Transverse colon (tissue), 4 donors: Measurements from ENCODE around the gene GCAT. TPM values are rescaled to one million over a fixed set of nuclear protein-coding genes. Genes with fewer than 3 reads are reported as not detected.

ENCODE experiments used
- DNase-seq: peaks from one replicate; pipeline ENCODE4 v3.0.0-alpha.2; 2019
- H3K27ac ChIP-seq, 4 donors: fragments of 200-600 bp; sonication (generic); 2 replicates each; pipeline ENCODE4 v1.5.1; 2016 to 2018; ENCODE audit warnings: inconsistent platforms in 4 of 4
- H3K27me3 ChIP-seq: fragments of 200-600 bp; sonication (generic); 2 replicates; pipeline ENCODE4 v1.5.1; 2017; ENCODE audit warnings: inconsistent platforms
- H3K36me3 ChIP-seq, 4 donors: fragments of 200-600 bp; sonication (generic); 2 replicates each; pipeline ENCODE4 v1.5.1; 2017 to 2019; ENCODE audit warnings: inconsistent platforms in 4 of 4
- H3K4me1 ChIP-seq, 4 donors: fragments of 200-600 bp; sonication (generic); 2 replicates each; pipeline ENCODE4 v1.5.1; 2017 to 2020; ENCODE audit warnings: inconsistent platforms in 4 of 4
- H3K4me3 ChIP-seq, 4 donors: fragments of 200-600 bp; sonication (generic); 1 replicate in 1 of 4; 2 replicates in 3 of 4; pipeline versions ENCODE4 v1.5.1 to v1.6.1; 2017 to 2019; ENCODE audit warnings: inconsistent platforms in 4 of 4
- H3K9me3 ChIP-seq, 2 donors: fragments of 200-600 bp; sonication (generic); 2 replicates each; pipeline ENCODE4 v1.5.1; 2017 to 2019; ENCODE audit warnings: inconsistent platforms in 2 of 2
- CTCF ChIP-seq, 5 experiments: fragments of 200-600 bp in 3 of 5; fragments of 450-650 bp in 2 of 5; sonication (generic) in 3 of 5; IDR thresholded peaks; 1 replicate in 2 of 5; 2 replicates in 3 of 5; pipeline ENCODE4 v1.5.1; 2016 to 2017; ENCODE audit warnings: antibody characterized with exemption in 5 of 5, inconsistent platforms in 3 of 5, mild to moderate bottlenecking in 2 of 5, moderate library complexity in 1 of 5
- EP300 ChIP-seq: sonication (generic); formaldehyde crosslinking; IDR thresholded peaks from one replicate; pipeline ENCODE4 v1.6.1; 2017; ENCODE audit warnings: antibody characterized with exemption, low read depth
- POLR2A ChIP-seq: fragments of 450-650 bp; IDR thresholded peaks from one replicate; pipeline ENCODE4 v1.6.1; 2016; ENCODE audit warnings: antibody characterized with exemption, mild to moderate bottlenecking, moderate library complexity
- POLR2AphosphoS5 ChIP-seq, 3 donors: sonication (generic); formaldehyde crosslinking; IDR thresholded peaks; one replicate each; pipeline ENCODE4 v1.6.1; 2016; ENCODE audit warnings: antibody characterized with exemption in 3 of 3
- WGBS, 2 donors: methylation state at CpG; one replicate each; pipeline ENCODE4 v1.1.5; 2018; ENCODE audit warnings: low coverage in 1 of 2; 5-methylcytosine and 5-hydroxymethylcytosine counted together
- in situ Hi-C, 4 donors: fragments of 200-750 bp; cut with MboI; loops; one replicate each; pipeline versions ENCODE4 v1.15.0 to v1.15.1; 2017; ENCODE audit warnings: low sequenced_read_pairs in 3 of 4, low pct_ligation_motif_present in 1 of 4, low pct_unique_long_range_greater_than_20kb in 1 of 4
- intact Hi-C: fragments of 100-400 bp; cut with DNase I; formaldehyde crosslinking; loops from one replicate; pipeline ENCODE4 v1.15.1; 2023; ENCODE audit warnings: low total_unique reads
- total RNA-seq, 4 donors: library from RNA; depleted of rRNA; stranded (reverse); fragments of >200 nt; gene quantifications; one replicate each; pipeline ENCODE4 v1.1.0, GENCODE V29; 2016

Gene GCAT
- total RNA-seq, 4 donors from 2014 or later: 6.4 to 10.1 (median 7.7) TPM

GRCh38 chr22:37812869-37813678 is 5.3 kb downstream of the GCAT start:
- intact Hi-C loops (loop anchor here (10.0 kb wide), 1 partner anchor 122 kb away; no protein-coding TSS in a partner anchor), in situ Hi-C loops (loop anchor here (5.0 to 25.0 kb wide), 4 partner anchors 49 to 152 kb away; partner anchors contain the start of genes C22orf23 (in 1 of the 4) and POLR2F (in 1 of the 4))
- no peak overlapping the region for H3K27ac ChIP-seq
- peaks cover 9 to 21% (median 13%) of the 10 kb centered on the region in 4 donors for H3K4me1 ChIP-seq
- no peaks in the 10 kb centered on the region for H3K9me3 ChIP-seq
- no peaks in the 10 kb centered on the region for H3K27me3 ChIP-seq
- TF ChIP-seq EP300: no peak
- no peak for TF ChIP-seq CTCF (IDR thresholded peaks at IDR 0.05)
- TF ChIP-seq POLR2AphosphoS5 (IDR thresholded peaks at IDR 0.05): no peak
- TF ChIP-seq POLR2A: no peak
- no peak for DNase-seq
- no peak overlapping the region for H3K4me3 ChIP-seq
- no peaks in the 10 kb centered on the region for H3K36me3 ChIP-seq
- WGBS, 2 donors: 94% methylated on average over 27 of the region's 27 CpGs; no CpG with 5 or more reads in 1 of the 2 donors

GRCh38 chr22:37815593-37815992 is 7.9 kb downstream of the GCAT start:
- H3K9me3 ChIP-seq: no peaks in the 10 kb centered on the region
- peaks cover 13 to 20% (median 16%) of the 10 kb centered on the region in 4 donors for H3K4me1 ChIP-seq
- intact Hi-C loops: loop anchor here (5.0 to 10.0 kb wide), 2 partner anchors 119 to 147 kb away; no protein-coding TSS in a partner anchor
- TF ChIP-seq EP300 (no peak), CTCF (IDR thresholded peaks at IDR 0.05) (no peak), POLR2AphosphoS5 (IDR thresholded peaks at IDR 0.05) (no peak), POLR2A (no peak)
- WGBS, 2 donors: 93% methylated on average over 11 of the region's 12 CpGs; no CpG with 5 or more reads in 1 of the 2 donors
- H3K27me3 ChIP-seq: peaks cover 6% of the 10 kb centered on the region
- H3K4me3 ChIP-seq: no peak overlapping the region
- in situ Hi-C loops: loop anchor here in 3 of 4 donors (5.0 to 25.0 kb wide), 4 partner anchors 47 to 149 kb away; partner anchors contain the start of genes C22orf23 (in 1 of the 3) and POLR2F (in 1 of the 3)
- H3K36me3 ChIP-seq: no peaks in the 10 kb centered on the region
- H3K27ac ChIP-seq: no peak overlapping the region
- no peak for DNase-seq

GRCh38 chr22:37816543-37817180 is 8.9 kb downstream of the GCAT start:
- intact Hi-C loops: loop anchor here (5.0 to 10.0 kb wide), 2 partner anchors 118 to 146 kb away; no protein-coding TSS in a partner anchor
- Histone ChIP-seq H3K36me3 (no peaks in the 10 kb centered on the region), H3K27me3 (peaks cover 10% of the 10 kb centered on the region), H3K9me3 (no peaks in the 10 kb centered on the region), H3K4me3 (no peak overlapping the region), H3K4me1 (peaks cover 13 to 20% (median 16%) of the 10 kb centered on the region in 4 donors), H3K27ac (no peak overlapping the region)
- in situ Hi-C loops: loop anchor here in 3 of 4 donors (5.0 to 25.0 kb wide), 4 partner anchors 46 to 148 kb away; partner anchors contain the start of genes C22orf23 (in 1 of the 3) and POLR2F (in 1 of the 3)
- WGBS, 2 donors: 80 to 93% methylated on average over 1 to 23 of the region's 23 CpGs
- no peak for DNase-seq
- TF ChIP-seq POLR2A (no peak), EP300 (no peak), POLR2AphosphoS5 (IDR thresholded peaks at IDR 0.05) (no peak), CTCF (IDR thresholded peaks at IDR 0.05) (no peak)
